GM12878 (cell line): ENCODE data around the gene PLIN3.

ENCODE experiments used
- ATF2 ChIP-seq: IDR thresholded peaks from 2 replicates; pipeline ENCODE4 v1.6.1; 2012; ENCODE audit warnings: low read length, inconsistent platforms
- CBX5 ChIP-seq: sonication (generic); IDR thresholded peaks from 2 replicates; pipeline ENCODE4 v1.6.1; 2016; ENCODE audit warnings: low read depth, moderate library complexity, mild to moderate bottlenecking, inconsistent platforms
- CUX1 ChIP-seq: IDR thresholded peaks from 2 replicates; pipeline ENCODE4 v1.6.1; 2012; ENCODE audit warnings: improper control_type of control experiment, low read depth, low read length; ENCODE audit not compliant: insufficient replicate concordance
- DPF2 ChIP-seq: fragments of 450-650 bp; IDR thresholded peaks from 2 replicates; pipeline ENCODE4 v1.6.1; 2017; ENCODE audit warnings: mild to moderate bottlenecking
- FOXM1 ChIP-seq: IDR thresholded peaks from 2 replicates; pipeline ENCODE4 v1.6.1; 2012; ENCODE audit warnings: low read depth, mild to moderate bottlenecking, inconsistent platforms, low read length, moderate library complexity
- IRF3 ChIP-seq: fragments of 450-650 bp; IDR thresholded peaks from 2 replicates; pipeline ENCODE4 v1.6.1; 2014; ENCODE audit warnings: mild to moderate bottlenecking
- PAX8 ChIP-seq: fragments of 450-650 bp; IDR thresholded peaks from 2 replicates; pipeline ENCODE4 v1.6.1; 2017; ENCODE audit warnings: mild to moderate bottlenecking, moderate library complexity
- POLR2A ChIP-seq: IDR thresholded peaks from 2 replicates; pipeline ENCODE4 v1.6.1; 2011; ENCODE audit warnings: low read depth, mild to moderate bottlenecking, low read length
- POLR2AphosphoS5 ChIP-seq: IDR thresholded peaks from 2 replicates; pipeline ENCODE4 v1.6.1; 2011; ENCODE audit warnings: mild to moderate bottlenecking, low read length, inconsistent platforms
- SP1 ChIP-seq: IDR thresholded peaks from one replicate; pipeline ENCODE4 v1.6.1; 2011; ENCODE audit warnings: low read depth, low read length
- ZBTB33 ChIP-seq: fragments of 450-650 bp; IDR thresholded peaks from 2 replicates; pipeline ENCODE4 v1.6.1; 2017; ENCODE audit warnings: mild to moderate bottlenecking
- TF ChIP-seq, protein P1 (sequence below), 3 experiments: IDR thresholded peaks in 2 of 3; conservative IDR thresholded peaks in 1 of 3; 2 replicates each; pipeline ENCODE4 v1.5.1; 2011; ENCODE audit warnings: low read depth in 3 of 3, low read length in 3 of 3, mild to moderate bottlenecking in 3 of 3, control low read depth in 2 of 3, moderate library complexity in 2 of 3, inconsistent platforms in 1 of 3, mixed read lengths in 1 of 3; ENCODE audit not compliant: control insufficient read depth in 2 of 3, insufficient read depth in 1 of 3; ENCODE audit errors: extremely low read depth in 1 of 3

DNA sequence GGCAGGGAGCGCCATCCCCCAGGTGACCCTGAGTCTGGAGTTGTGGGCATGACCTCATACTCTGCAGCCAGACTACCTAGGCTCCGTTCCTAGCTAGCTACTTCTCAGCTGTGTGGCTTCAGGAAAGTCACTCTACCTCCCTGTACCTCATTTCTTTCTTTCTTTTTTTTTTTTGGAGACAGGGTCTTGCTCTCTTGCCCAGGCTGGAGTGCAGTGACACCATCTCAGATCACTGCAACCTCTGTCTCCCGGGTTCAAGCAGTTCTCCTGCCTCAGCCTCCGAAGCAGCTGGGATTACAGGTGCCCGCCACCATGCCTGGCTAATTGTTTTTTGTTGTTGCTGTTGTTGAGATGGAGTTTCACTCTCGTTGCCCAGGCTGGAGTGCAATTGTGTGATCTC lies 15.0 kb downstream of the PLIN3 start:
- no peak for TF ChIP-seq PAX8
- no peak for TF ChIP-seq CUX1
- no peak for TF ChIP-seq DPF2
- TF ChIP-seq ATF2, result no peak
- no peak for TF ChIP-seq SP1
- TF ChIP-seq CBX5, result no peak
- TF ChIP-seq, protein P1, sequence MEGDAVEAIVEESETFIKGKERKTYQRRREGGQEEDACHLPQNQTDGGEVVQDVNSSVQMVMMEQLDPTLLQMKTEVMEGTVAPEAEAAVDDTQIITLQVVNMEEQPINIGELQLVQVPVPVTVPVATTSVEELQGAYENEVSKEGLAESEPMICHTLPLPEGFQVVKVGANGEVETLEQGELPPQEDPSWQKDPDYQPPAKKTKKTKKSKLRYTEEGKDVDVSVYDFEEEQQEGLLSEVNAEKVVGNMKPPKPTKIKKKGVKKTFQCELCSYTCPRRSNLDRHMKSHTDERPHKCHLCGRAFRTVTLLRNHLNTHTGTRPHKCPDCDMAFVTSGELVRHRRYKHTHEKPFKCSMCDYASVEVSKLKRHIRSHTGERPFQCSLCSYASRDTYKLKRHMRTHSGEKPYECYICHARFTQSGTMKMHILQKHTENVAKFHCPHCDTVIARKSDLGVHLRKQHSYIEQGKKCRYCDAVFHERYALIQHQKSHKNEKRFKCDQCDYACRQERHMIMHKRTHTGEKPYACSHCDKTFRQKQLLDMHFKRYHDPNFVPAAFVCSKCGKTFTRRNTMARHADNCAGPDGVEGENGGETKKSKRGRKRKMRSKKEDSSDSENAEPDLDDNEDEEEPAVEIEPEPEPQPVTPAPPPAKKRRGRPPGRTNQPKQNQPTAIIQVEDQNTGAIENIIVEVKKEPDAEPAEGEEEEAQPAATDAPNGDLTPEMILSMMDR (IDR thresholded peaks at IDR 0.05 in 2 of 3, conservative IDR thresholded peaks at IDR 0.05 in 1 of 3; ENCODE audit: control insufficient read depth in 2 of 3, extremely low read depth in 1 of 3, insufficient read depth in 1 of 3, low read depth in 3 of 3, low read length in 3 of 3), result no peak
- no peak for TF ChIP-seq POLR2AphosphoS5
- TF ChIP-seq POLR2A, result no peak
- TF ChIP-seq IRF3, result no peak
- TF ChIP-seq ZBTB33, result no peak
- no peak for TF ChIP-seq FOXM1
